Measurements from ENCODE around the gene RFNG. TPM values are rescaled to one million over a fixed set of nuclear protein-coding genes. Genes with fewer than 3 reads are reported as not detected.

Gene RFNG
- total and polyA plus RNA-seq, 10 of the 15 experiments (the other 5 are each of a cell fraction or from before 2014, with no cell fraction given), result 0.10 to 19.6 (median 6.2) TPM

GRCh38 chr17:82028246-82028645, 23.4 kb downstream of the RFNG start (continued):
- TF ChIP-seq E2F8 (IDR thresholded peaks at IDR 0.05; ENCODE audit: low read depth, partially characterized antibody) (no peak), IRF5 (IDR thresholded peaks at IDR 0.05; ENCODE audit: borderline replicate concordance) (no peak)

GRCh38 chr17:82025401-82026107, 26.1 kb downstream of the RFNG start:
- no TSS peak for BruUV-seq (replicated peaks)
- Histone ChIP-seq H2AFZ (ENCODE audit: control insufficient read depth, low read depth, low read length) (no peak overlapping the region), H3K36me3 (ENCODE audit: control insufficient read depth in 2 of 2, insufficient read depth in 2 of 2, low read length in 1 of 2) (no peaks in the 10 kb centered on the region; a peak in 1 of 4 replicates), H3K4me3 (no peak overlapping the region), H3K9me3 (replicated peaks; ENCODE audit: control insufficient read depth, insufficient read depth, low read length) (no peaks in the 10 kb centered on the region), H4K20me1 (ENCODE audit: control insufficient read depth, insufficient read depth) (no peaks in the 10 kb centered on the region), H3K9ac (ENCODE audit: control insufficient read depth, insufficient read depth, low read length) (no peak overlapping the region), H3K79me2 (ENCODE audit: control insufficient read depth, insufficient read depth, low read length) (peaks cover 22% of the 10 kb centered on the region), H3K4me1 (ENCODE audit: control insufficient read depth, insufficient read depth, low read length) (peaks cover 14% of the 10 kb centered on the region), H3K4me2 (ENCODE audit: control insufficient read depth, insufficient read depth) (no peak overlapping the region), H3K27me3 (replicated peaks in 1 of 2; ENCODE audit: control insufficient read depth in 2 of 2, insufficient read depth in 2 of 2, low read length in 1 of 2) (no peaks in the 10 kb centered on the region), H3K27ac (ENCODE audit: control insufficient read depth, insufficient read depth) (no peak overlapping the region)
- no peak for DNase-seq (ENCODE audit: low read depth, low spot score)
- intact Hi-C loops (cut with micrococcal nuclease; ENCODE audit: unreplicated experiment) (no loop called here), in situ Hi-C loops (cut with MboI) (no loop called here)
- WGBS (ENCODE audit: insufficient coverage, insufficient replicate concordance, low lambda C conversion rate, missing lambda C conversion rate), result 85% methylated on average over 25 of the region's 25 CpGs
- CTCF ChIA-PET, result no interaction called here
- POLR2A ChIA-PET, result interaction anchor here (0.6 kb wide), 1 partner anchor 161 kb away, joined by 3 read pairs; no protein-coding TSS in a partner anchor
- no peak for ATAC-seq
- SMC1A ChIA-PET (ENCODE audit: uncharacterized antibody, unreplicated experiment), result no interaction called here
- no peak for FAIRE-seq
- RAD21 ChIA-PET (ENCODE audit: unreplicated experiment), result no interaction called here
- TF ChIP-seq ZNF207 (IDR thresholded peaks at IDR 0.05; ENCODE audit: borderline replicate concordance) (no peak), CBFB (IDR thresholded peaks at IDR 0.05; ENCODE audit: low read depth) (no peak), BACH1 (IDR thresholded peaks at IDR 0.05; ENCODE audit: borderline replicate concordance) (no peak), SMC3 (IDR thresholded peaks at IDR 0.05; ENCODE audit: borderline replicate concordance, low read length) (no peak), HSF1 (IDR thresholded peaks at IDR 0.05; ENCODE audit: low read depth, low read length) (no peak), TCF3 (IDR thresholded peaks at IDR 0.05; ENCODE audit: borderline replicate concordance, insufficient read depth, low read depth, low read length) (no peak), PML (IDR thresholded peaks at IDR 0.05; ENCODE audit: low read length) (no peak), EGR1 (IDR thresholded peaks at IDR 0.05; ENCODE audit: borderline replicate concordance in 1 of 2, low read depth in 2 of 2, low read length in 2 of 2) (no peak), MLLT1 (IDR thresholded peaks at IDR 0.05) (no peak), RAD51 (IDR thresholded peaks at IDR 0.05) (no peak), NRF1 (conservative IDR thresholded peaks at IDR 0.05; ENCODE audit: low read depth, low read length) (no peak)
